T-helper 1 cell treated with Interleukin-12 subunit alpha and Interleukin-12 subunit beta and Interleukin-4 antibody, amounts not matched to agents 30 ng/mL and 1 ng/mL, for 36 hours (primary cell): Measurements from ENCODE around the gene DPEP2NB. TPM values are rescaled to one million over a fixed set of nuclear protein-coding genes. Genes with fewer than 3 reads are reported as not detected.
"Not testable (repeated sequence)": the region's sequence is repeated elsewhere in the genome, so short reads cannot be mapped to it uniquely, and the experiment has no call there.

Source experiments
- intact Hi-C: fragments of 100-400 bp; cut with micrococcal nuclease; formaldehyde crosslinking; loops from one replicate; pipeline ENCODE4 v1.15.1; 2024
- total RNA-seq: library from RNA; stranded (reverse); gene quantifications from 2 replicates; pipeline ENCODE4 v1.2.3, GENCODE V29; 2022

Gene DPEP2NB, protein sequence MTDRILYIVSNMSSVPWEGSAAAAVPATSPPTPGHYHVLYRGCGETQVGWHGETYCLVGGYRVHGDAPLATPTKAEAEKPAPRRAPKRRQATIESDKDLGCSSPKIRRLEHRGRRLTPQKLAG
- total RNA-seq: not detected in 2 replicates

DNA sequence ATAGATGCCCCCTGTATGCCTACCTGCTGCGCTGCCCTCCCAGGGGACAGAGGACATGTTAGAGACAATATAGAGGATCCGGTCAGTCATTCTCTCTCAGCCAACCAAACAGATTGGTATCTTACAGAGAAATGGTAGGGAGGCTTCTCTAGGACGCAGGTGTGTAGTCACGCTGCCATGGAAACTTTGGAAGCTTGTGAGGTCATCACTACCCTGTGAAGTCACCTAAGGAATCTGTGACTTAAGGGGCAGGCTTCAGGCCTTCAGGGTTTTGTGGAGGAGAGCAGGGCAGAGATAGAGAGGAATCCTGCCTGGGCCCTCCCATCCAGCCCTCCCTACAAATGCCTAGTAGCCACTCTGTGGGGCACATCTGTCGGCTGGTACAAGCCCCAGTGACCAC lies at the start of gene DPEP2NB:
TSS of gene DPEP2NB (minus strand) at position 231 of the 400 bp plus-strand sequence. CDS start at position 90, 141 bp downstream.
- intact Hi-C loops: no loop called here

DNA sequence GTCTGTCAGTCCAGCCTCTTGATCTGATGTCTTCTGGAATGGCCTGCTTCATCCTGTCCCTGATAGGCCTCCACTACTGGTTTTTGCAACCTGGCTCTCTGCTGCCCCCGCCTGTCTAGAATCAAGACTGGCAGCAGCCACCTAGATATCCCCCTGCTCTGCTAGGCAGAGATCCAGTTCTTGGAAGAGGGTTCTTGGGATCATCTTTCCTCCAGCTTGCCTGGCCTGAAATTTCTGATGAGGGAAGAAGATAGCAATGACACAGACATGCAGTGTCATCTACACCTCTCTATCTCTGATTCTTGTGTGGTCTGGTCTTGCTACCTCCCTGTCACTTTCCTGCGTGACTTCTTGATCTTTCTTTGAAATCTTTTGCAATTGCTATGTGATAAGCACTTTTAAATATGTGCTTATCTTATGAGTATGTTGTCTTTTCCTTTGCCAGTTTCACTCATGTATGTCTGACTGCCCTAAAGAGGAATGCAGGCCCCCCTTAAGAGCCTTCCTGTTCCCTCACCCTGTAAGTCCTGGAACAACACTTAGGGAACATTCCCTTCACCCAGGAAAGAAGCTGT lies 49.2 kb upstream of the DPEP2NB start:
- intact Hi-C loops: loop anchor here (1.0 to 5.0 kb wide), 9 partner anchors 25 to 363 kb away; partner anchors contain the start of genes DDX28, DUS2, EDC4 and PSMB10

DNA sequence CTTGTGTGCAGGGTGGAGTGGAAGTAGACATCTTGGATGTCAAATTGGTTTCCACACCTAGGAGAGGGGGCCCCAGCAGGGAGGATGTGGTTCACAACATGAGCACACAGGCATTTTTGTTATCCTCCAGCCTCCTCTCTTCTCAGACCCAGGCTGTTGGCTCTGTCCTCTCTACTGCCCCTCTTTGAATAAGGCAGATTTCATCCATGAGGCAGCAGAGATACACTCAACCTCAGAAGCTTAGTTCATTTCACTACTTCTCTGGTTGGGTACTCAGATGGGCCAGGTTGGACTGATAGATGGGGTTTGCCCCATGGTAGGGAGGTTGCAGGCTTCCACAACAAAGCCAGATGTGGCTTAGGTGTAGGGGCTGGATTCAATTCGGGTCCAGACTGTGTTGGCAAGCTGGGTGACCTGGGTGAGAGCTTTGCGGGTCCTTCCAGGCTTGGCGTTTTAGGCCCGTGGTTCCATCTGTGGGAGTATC lies 47.2 kb upstream of the DPEP2NB start:
- intact Hi-C loops: loop anchor here (1.0 to 5.0 kb wide), 3 partner anchors 7 to 191 kb away; partner anchors contain the start of genes EDC4 and NFATC3

DNA sequence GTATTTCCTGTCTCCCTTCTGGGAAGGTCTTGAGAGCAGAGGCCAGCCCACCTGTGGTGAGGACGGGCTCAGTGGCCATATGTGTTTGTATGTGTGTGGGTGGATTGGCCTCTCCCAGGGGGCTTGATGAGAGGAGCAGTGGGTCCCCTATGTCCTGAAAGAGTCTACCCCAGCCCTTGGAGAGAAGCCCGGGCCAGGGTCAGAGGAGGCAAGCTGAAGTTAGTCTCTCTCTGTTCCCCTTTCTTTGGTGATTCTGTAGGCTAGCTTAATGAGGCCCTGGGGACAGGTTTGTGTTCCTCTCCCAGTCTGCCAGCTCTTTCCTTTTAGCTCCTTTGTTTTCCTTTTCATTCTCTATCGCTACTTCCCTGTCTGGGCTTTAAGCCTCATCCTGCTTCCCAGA lies 45.7 kb upstream of the DPEP2NB start:
- intact Hi-C loops: loop anchor here (5.0 kb wide), 1 partner anchor 189 kb away; the partner anchor contains the start of gene EDC4

DNA sequence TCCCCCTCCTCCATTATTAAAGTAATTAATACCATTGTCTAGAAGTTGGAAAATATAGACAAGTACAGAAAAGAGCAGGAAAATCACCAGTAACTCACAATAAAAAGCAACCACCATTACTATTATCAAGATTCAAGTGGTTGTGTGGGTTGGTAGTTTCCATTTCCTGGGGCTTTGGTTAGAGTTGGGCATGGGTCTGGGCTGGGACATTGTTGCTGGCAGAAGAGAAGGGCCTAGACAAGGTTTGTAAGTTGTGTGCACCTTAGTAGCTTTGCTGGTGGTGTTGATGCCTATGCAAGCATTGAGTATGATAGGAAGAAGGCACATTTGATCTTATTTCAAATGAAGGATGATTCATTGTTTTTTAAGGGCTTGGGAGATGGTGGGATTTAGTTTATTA lies 44.1 kb upstream of the DPEP2NB start:
- intact Hi-C loops: loop anchor here (5.0 kb wide), 1 partner anchor 188 kb away; the partner anchor contains the start of gene EDC4

DNA sequence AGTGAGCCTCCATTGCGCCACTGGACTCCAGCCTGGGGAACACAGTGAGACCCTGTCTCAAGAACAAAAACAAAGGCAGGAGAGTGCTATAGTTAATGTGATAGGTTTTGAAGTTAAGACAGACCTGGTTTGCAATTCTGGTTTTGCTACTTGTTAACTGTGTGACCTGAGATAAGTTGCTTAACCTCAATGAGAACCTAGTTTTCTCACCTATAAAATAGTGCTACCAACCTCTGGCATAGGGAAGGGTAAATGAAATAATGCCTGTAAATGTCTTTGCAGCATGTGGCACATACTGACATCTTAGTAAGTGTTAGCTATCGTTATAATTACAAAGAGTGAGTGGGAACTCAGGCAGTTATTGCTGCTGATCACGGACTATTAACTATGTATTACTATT lies 39.7 kb upstream of the DPEP2NB start:
- intact Hi-C loops: no loop called here

DNA sequence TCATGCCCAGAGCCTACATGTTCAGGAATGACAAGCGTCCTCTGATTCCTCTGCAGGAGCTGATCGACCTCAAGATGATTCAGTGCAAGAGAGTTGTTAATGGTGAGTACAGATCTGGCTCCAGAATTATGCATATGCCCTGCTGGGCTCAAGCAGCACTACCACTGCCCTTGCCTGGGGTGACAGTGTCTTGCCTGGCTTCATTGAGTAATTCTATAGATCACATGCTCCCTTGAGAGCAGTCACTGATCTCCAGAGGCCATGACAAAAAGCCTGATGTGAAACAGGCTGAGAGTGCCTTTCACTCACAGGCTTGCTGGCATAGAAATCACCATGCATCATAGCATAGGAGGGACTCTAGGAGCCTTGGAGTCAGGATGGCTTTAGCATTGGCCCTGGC lies 33.7 kb upstream of the DPEP2NB start:
- intact Hi-C loops: no loop called here

DNA sequence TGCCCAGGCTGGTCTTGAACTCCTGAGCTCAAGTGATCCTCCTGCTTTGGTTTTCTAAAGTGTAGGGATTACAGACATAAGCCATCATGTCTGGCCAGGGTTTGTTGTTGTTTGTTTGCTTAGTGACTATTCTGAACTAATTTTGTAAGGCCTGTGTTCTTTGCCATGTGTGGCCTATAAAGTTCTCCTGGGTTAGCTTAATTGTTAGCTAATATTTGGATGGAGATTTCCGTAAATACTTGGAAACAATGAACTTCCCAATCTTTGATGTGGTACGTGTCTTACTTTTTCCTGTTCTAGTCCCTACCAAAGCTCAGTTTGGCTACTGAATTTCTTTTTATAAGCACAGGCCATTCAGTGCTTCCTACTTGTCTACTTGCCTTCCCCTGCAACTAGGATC lies 32.3 kb upstream of the DPEP2NB start:
- intact Hi-C loops: no loop called here

DNA sequence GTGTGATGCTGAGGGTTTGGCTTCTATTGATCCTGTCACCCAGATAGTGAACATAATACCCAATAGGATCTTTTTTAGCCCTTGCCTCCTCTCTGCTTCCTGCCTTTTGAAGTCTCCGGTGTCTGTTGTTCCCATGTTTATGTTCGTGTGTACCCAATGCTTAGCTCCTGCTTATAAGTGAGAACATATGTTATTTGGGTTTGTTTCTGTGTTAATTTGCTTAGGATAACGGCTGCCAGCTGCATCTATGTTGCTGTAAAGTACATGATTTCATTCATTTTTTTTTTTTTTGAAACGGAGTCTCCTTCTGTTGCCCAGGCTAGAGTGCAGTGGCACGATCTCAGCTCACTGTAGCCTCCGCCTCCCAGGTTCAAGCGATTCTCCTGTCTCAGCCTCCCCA lies 30.4 kb upstream of the DPEP2NB start:
- intact Hi-C loops: no loop called here

DNA sequence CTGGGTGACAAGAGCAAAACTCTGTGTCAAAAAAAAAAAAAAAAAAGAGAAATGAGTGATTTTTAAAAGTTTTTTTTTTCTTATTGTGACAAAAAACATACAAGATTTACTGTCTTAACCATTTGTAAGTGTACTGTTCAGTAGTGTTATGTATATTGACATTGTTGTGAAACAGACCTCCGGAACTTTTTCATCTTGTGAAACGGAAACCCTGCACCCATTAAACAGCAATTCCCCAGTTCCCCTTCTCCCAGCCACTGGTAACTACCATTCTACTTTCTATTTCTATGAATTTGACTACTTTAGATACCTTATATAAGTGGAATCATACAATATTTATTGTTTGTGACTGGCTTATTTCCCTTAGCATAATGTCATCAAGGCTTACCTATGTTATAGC lies 26.1 kb upstream of the DPEP2NB start:
- intact Hi-C loops: loop anchor here (2.0 kb wide), 1 partner anchor 19 kb away; the partner anchor contains the start of genes DDX28 and DUS2

DNA sequence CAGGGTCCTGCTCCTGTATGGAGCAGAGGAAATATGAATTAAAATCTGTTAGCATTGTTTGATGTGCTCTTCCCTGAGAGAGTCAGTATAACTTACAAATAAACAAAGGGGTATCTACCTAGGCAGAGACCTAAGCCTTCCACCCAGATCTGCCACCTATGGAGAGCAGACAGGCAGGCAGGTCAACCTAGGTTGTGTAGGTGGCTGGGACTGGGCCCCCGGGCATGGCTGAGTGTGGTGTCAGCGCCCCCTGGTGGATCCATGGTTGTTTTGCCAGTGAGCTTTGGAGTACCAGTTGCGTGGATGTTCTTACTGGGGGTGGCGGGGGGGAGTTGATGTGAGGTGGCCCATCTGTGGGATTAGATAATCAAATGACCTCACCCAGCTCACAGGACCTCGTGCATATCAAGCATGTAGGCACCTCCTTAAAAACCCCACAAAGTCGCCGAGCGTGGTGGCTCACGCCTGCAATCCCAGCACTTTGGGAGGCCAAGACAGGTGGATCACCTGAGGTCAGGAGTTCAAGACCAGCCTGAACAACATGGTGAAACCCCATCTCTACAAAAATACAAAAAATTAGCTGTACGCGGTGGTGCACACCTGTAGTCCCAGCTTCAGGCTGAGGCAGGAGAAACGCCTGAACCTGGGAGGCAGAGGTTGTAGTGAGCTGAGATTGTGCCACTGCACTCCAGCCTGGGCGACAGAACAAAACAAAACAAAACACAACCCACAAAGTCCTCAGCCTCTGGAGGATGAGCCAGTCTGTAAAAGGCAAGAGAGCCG lies 25.0 kb upstream of the DPEP2NB start:
- intact Hi-C loops: loop anchor here (1.0 to 2.0 kb wide), 11 partner anchors 18 to 519 kb away; partner anchors contain the start of genes DDX28, DUS2, NFATC3 and PSMB10

DNA sequence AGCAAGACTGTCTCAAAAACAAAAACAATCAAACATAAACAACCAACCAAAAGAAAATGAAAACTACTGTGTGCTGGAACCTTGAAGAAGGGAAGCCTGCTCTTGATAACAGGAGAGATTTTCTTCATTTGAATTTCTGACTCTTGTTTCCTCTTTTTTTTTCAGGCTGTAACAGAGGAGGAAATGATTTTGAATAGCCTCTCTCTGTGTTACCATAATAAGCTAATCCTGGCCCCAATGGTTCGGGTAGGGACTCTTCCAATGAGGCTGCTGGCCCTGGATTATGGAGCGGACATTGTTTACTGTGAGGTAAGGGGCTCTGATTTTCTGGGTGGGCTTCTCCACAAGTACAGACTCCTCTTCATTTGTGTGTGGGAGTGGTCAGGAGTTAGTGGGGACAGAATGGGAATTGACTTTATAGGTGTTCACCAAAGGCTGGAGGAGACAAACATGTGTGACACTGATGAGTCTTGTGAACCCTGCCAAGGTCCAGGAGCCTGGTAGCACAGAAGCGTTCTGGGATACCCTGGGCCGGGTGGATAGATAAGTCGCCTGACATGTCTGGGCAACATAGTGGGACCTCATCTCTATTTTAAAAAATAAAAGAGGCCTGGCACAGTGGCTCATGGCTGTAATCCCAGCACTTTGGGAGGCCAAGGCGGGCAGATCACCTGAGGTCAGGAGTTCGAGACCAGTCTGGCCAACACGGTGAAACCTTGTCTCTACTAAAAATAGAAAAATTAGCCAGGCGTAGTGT lies 22.3 kb upstream of the DPEP2NB start:
- intact Hi-C loops: no loop called here

DNA sequence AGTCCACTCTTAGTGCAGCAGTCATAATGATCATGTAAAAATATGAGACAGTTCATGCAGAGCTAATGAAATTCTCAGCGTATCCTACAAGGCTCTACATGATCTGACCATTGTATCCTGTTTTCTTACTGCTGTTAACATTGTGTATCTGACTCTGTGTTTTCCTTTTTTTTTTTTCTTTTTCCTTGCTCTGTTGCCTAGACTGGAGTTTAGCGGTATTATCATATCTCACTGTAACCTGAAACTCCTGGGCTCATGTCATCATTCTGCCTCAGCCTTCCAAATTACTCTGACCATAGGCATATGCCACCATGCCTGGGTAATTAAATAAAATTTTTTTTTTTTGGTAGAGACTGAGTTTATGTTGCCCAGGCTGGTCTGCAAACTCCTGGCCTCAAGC lies 19.5 kb upstream of the DPEP2NB start:
- intact Hi-C loops: no loop called here

DNA sequence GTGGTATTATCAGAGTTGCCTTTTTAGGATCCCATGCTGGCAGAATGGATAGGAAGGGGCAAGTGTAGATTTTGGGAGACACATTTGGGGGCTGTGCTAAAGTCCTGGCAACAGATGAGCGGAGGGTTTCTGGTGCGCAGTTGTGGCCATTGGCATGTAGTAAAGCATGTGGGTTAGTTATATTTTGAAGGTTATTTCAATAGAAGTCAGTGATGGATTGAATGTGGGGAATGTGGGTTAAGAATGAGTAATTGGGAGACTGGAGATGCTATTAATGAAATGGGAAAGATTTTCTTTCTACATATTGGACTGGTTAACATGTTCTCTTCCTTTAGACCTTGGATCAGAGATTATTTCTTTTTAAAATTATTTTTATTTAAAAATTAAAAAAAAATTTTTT lies 17.4 kb upstream of the DPEP2NB start:
- intact Hi-C loops: no loop called here

DNA sequence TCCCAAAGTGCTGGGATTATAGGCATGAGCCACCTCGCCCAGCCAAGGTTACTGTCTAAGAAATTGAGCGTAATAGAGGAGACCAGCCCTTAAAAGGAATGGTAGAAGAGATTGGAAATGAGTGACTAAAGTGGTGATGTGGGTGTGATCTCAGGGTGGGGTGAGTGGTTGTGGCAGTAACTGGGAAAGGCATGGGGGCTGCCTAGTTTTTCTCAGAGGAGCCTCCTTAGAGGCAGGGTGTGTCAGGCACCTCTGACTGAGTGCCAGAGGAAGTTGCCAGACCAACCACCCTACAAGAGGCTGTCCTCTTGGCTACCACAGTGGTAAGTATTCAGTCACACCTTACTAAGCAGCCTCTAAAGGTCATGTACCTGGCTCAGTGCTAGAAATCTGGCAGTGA lies 16.2 kb upstream of the DPEP2NB start:
- intact Hi-C loops: no loop called here

DNA sequence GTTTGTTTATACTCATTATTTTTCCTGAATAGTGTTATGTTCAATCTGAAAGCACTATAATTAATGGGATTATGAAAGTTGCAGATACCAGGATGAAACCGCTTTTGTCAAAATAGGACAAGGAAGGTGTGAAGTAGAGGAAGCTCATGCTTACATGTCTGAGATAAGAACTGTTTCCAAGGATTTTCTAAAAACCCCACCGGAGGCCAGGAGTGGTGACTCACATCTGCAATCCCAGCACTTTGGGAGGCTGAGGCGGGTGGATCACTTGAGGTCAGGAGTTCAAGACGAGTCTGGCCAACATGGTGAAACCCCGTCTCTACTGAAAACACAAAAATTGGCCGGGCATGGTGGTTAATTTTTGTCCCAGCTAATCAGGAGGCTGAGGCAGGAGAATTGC lies 14.4 kb upstream of the DPEP2NB start:
- intact Hi-C loops: not testable (repeated sequence)

DNA sequence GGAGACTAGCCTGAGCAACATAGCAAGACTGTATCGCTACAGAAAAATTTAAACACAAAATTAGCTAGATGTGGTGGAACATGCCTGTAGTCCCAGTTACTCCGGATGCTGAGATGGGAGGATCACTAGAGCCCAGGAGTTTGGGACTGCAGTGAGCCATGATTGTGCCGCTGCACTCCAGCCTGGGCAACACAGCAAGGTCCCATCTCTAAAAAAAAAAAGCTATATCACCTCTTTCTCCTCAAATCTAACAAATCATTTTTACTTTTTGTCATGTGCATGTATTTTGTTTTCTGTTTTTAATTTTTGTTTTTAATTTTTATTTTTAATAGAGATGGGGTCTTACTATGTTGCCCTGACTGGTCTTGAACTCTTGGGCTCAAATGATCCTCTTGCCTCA lies 13.3 kb upstream of the DPEP2NB start:
- intact Hi-C loops: no loop called here

DNA sequence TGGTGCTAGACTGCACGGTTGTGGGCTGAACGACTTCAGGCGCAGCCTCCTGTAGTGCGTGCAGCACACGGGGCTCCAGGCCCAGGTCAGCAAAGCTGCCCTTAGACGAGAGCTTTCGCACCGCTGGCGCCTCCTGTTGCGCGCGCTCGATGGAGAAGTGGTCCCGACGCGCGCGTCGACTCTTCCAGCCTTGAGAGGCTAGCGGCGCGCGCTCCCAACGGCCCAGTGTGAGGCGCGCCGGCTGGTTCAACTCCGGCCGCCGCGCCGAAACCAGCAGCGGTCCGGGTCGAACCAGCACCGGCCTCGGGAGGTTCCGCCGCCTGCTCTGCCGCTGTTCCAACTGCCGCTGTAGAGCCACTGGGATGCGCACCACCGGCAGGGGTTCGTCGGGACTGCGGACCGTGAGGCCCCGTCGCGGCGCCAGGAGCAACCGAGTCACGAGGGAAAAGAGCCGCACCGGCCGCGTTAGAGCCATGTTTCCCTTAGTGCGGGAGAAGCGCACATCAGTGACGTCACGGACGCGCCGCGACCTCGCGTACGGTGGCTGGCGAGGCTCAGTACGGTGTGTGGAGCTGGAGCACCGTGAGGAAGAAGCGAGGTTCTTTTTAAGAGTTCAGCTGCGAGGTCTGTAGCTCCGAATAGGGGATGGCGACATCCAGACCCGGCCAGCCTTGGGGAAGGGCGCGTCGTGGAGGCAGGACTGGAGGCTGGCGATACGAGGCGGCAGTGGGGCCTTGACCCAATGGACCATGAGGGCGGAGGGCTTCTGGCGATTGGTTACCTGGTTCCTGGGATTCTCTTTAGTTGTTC lies 7.2 kb upstream of the DPEP2NB start, which contains the start of the genes DDX28 and DUS2:
TSS of gene DDX28 (minus strand) at position 505 of the 810 bp plus-strand sequence. CDS start at position 475, 30 bp downstream.
TSS of gene DUS2 (plus strand) at position 557 of the 810 bp plus-strand sequence. CDS start 14,740 bp downstream, outside the sequence.
- intact Hi-C loops: loop anchor here (1.0 to 5.0 kb wide), 8 partner anchors 18 to 216 kb away; partner anchors contain the start of genes NFATC3, PSKH1, RANBP10 and TSNAXIP1

DNA sequence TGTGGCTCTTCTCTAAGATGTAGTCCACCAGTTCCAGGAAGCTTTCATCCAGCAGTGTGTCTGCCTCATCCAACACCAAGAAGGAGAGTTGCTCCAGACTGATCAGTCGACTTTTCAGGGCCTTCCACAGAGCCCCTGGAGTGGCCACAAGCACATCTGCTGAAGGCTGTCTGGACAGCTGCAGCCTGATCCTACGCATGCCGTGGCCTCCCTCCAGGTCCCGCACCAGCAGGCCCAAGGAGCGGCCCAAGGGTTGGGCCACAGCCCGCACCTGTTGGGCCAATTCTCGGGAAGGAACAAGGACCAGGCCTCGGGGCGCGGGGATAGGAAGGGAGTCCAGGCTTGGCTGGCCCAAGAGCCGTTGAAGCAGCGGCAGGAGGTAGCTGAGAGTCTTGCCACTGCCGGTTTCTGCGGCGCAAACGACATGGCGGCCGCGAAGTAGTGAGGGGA lies 6.6 kb upstream of the DPEP2NB start:
- intact Hi-C loops: loop anchor here (2.0 to 5.0 kb wide), 3 partner anchors 18 to 215 kb away; partner anchors contain the start of genes RANBP10 and TSNAXIP1

DNA sequence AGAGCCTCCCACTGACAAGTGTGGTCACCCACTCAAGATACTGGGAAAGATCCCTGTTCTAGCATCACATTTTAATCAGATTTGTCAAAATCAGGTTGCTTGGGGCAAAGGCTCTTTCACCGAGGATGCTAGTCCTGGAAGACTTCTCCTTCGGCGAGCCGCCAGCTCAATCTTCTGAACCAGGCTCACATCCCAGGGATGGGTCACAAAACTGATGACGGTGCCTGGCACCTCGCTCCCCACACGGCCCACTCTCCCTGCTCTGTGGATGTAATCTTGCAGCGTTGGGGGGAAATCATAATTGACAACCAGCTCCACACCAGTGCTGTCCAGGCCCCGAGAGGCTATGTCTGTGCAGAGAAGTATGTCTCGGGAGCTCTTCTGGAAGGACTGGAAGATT lies 5.8 kb upstream of the DPEP2NB start:
- intact Hi-C loops: loop anchor here (5.0 kb wide), 1 partner anchor 214 kb away; the partner anchor contains the start of genes RANBP10 and TSNAXIP1
